K562 (cell line): Measurements from ENCODE around the gene MCC. TPM values are rescaled to one million over a fixed set of nuclear protein-coding genes. Genes with fewer than 3 reads are reported as not detected.

Experiments used
- ARID1B ChIP-seq: fragments of 450-650 bp; IDR thresholded peaks from 2 replicates; pipeline ENCODE4 v1.6.1; 2016; ENCODE audit warnings: antibody characterized with exemption, mild to moderate bottlenecking, inconsistent platforms
- CBFA2T2 ChIP-seq: fragments of 450-650 bp; conservative IDR thresholded peaks from 2 replicates; pipeline ENCODE4 v1.6.1; 2017; ENCODE audit warnings: mild to moderate bottlenecking
- CBX5 ChIP-seq: IDR thresholded peaks from 2 replicates; pipeline ENCODE4 v1.6.1; 2014; ENCODE audit warnings: low read depth, borderline replicate concordance
- CHD4 ChIP-seq: fragments of 200-600 bp; sonication (generic); IDR thresholded peaks from 3 replicates; pipeline ENCODE4 v1.6.1; 2012; ENCODE audit warnings: low read depth, mild to moderate bottlenecking, mixed read lengths, low read length, inconsistent platforms; ENCODE audit not compliant: insufficient read depth, insufficient replicate concordance, poor library complexity, severe bottlenecking
- CXXC5 ChIP-seq: fragments of 250-450 bp; sonication (Bioruptor Pico); IDR thresholded peaks from 2 replicates; pipeline ENCODE4 v1.8.0; 2022; ENCODE audit warnings: inconsistent platforms, mild to moderate bottlenecking, moderate library complexity
- FOXK1 ChIP-seq: sonication (generic); formaldehyde crosslinking; IDR thresholded peaks from 2 replicates; pipeline ENCODE4 v1.8.0; 2022; ENCODE audit warnings: missing genetic modification reagents, mild to moderate bottlenecking, borderline replicate concordance
- FOXM1 ChIP-seq, 2 experiments: fragments of 450-650 bp in 1 of 2; sonication (generic) in 1 of 2; formaldehyde crosslinking in 1 of 2; IDR thresholded peaks; 2 replicates each; pipeline versions ENCODE4 v1.6.1 to v1.9.0; 2017 to 2022; ENCODE audit warnings: low read depth in 2 of 2, mild to moderate bottlenecking in 2 of 2, missing genetic modification reagents in 1 of 2, moderate library complexity in 1 of 2
- GTF2F1 ChIP-seq: IDR thresholded peaks from 2 replicates; pipeline ENCODE4 v1.6.1; 2011; ENCODE audit warnings: low read depth, low read length, improper control_type of control experiment
- HEY1 ChIP-seq: fragments of 250-450 bp; sonication (Bioruptor Pico); IDR thresholded peaks from 2 replicates; pipeline ENCODE4 v1.5.0; 2020; ENCODE audit warnings: mild to moderate bottlenecking, moderate library complexity, borderline replicate concordance
- IFI16 ChIP-seq: fragments of 250-450 bp; sonication (Bioruptor Pico); IDR thresholded peaks from 2 replicates; pipeline ENCODE4 v2.1.2; 2022; ENCODE audit warnings: mild to moderate bottlenecking, inconsistent platforms
- KDM1A ChIP-seq, 2 experiments: fragments of 450-650 bp; IDR thresholded peaks; 2 replicates each; pipeline ENCODE4 v1.6.1; 2016; ENCODE audit warnings: mild to moderate bottlenecking in 2 of 2
- NR2F6 ChIP-seq: fragments of 450-650 bp; formaldehyde crosslinking; IDR thresholded peaks from 2 replicates; pipeline ENCODE4 v1.4.0; 2020; ENCODE audit warnings: mild to moderate bottlenecking
- PCBP2 ChIP-seq: fragments of 200-400 bp; formaldehyde crosslinking; IDR thresholded peaks from 2 replicates; pipeline ENCODE4 v1.6.1; 2018; ENCODE audit warnings: low read length, low read depth, mild to moderate bottlenecking, moderate library complexity; ENCODE audit not compliant: poor library complexity, severe bottlenecking
- SIN3A ChIP-seq, 2 experiments: fragments of 150-350 bp in 1 of 2; IDR thresholded peaks; 2 replicates each; pipeline ENCODE4 v1.6.1; 2011 to 2016; ENCODE audit warnings: borderline replicate concordance in 2 of 2, low read depth in 2 of 2, low read length in 2 of 2, mild to moderate bottlenecking in 2 of 2, moderate library complexity in 2 of 2; ENCODE audit not compliant: control insufficient read depth in 1 of 2
- SIRT6 ChIP-seq: IDR thresholded peaks from one replicate; pipeline ENCODE4 v1.6.1; 2012; ENCODE audit warnings: low read depth, mild to moderate bottlenecking, control low read depth, inconsistent platforms, low read length, moderate library complexity
- TCFL5 ChIP-seq: fragments of 250-450 bp; sonication (Bioruptor Pico); conservative IDR thresholded peaks from 2 replicates; pipeline ENCODE4 v1.6.1; 2021; ENCODE audit warnings: mild to moderate bottlenecking, moderate library complexity, matching md5 sums
- ZC3H4 ChIP-seq: sonication (generic); formaldehyde crosslinking; IDR thresholded peaks from 2 replicates; pipeline ENCODE4 v1.9.0; 2021; ENCODE audit warnings: missing genetic modification reagents, borderline replicate concordance
- ZC3H8 ChIP-seq: fragments of 450-650 bp; IDR thresholded peaks from 2 replicates; pipeline ENCODE4 v1.6.1; 2017
- ZNF311 ChIP-seq: fragments of 250-450 bp; sonication (Bioruptor Pico); IDR thresholded peaks from 2 replicates; pipeline ENCODE4 v1.4.0; 2020; ENCODE audit warnings: mild to moderate bottlenecking, moderate library complexity
- ZNF324 ChIP-seq: fragments of 250-450 bp; sonication (Bioruptor Pico); IDR thresholded peaks from 2 replicates; pipeline ENCODE4 v1.4.0; 2020; ENCODE audit warnings: mild to moderate bottlenecking
- ZNF512 ChIP-seq: IDR thresholded peaks from 2 replicates; pipeline ENCODE4 v1.6.1; 2016; ENCODE audit warnings: missing genetic modification characterization, missing compliant biosample characterization
- ZNF76 ChIP-seq: fragments of 250-450 bp; sonication (Bioruptor Pico); IDR thresholded peaks from 2 replicates; pipeline ENCODE4 v1.4.0; 2020; ENCODE audit warnings: mild to moderate bottlenecking, moderate library complexity, borderline replicate concordance
- ZNF778 ChIP-seq: fragments of 450-650 bp; formaldehyde crosslinking; IDR thresholded peaks from 2 replicates; pipeline ENCODE4 v1.4.0; 2020; ENCODE audit warnings: mild to moderate bottlenecking, moderate library complexity
- polyA plus RNA-seq, 8 experiments: library from polyadenylated mRNA; depleted of rRNA in 4 of 8; stranded (reverse) in 5 of 8; unstranded in 3 of 8; fragments of >200 nt; fragmentation: Nextera tagmentation in 2 of 8; fragmentation: Illumina TruSeq in 1 of 8; extraction: Ambion mirVana in 2 of 8; extraction: Trizol in 1 of 8; gene quantifications; 2 replicates each; pipeline versions ENCODE4 v1.2.1 to v1.2.3, GENCODE V29; 2011 to 2014; ENCODE audit warnings: inconsistent platforms in 1 of 8, missing spikeins in 1 of 8
- total RNA-seq, 7 experiments: library from RNA; depleted of rRNA in 6 of 7; stranded (reverse); fragments of >200 nt in 6 of 7; fragmentation: Illumina TruSeq in 2 of 7; extraction: Trizol in 2 of 7; gene quantifications; 2 replicates each; pipeline versions ENCODE4 v1.2.1 to v1.2.3, GENCODE V29; 2011 to 2021; ENCODE audit warnings: low replicate concordance in 1 of 7
- TF ChIP-seq, protein P1 (sequence below), 3 experiments: fragments of 200-800 bp in 1 of 3; sonication (Bioruptor generic) in 1 of 3; sonication (generic) in 1 of 3; formaldehyde crosslinking in 1 of 3; IDR thresholded peaks; 2 replicates each; pipeline versions ENCODE4 v1.6.1 to v1.8.0; 2016 to 2022; ENCODE audit warnings: mild to moderate bottlenecking in 2 of 3, missing compliant biosample characterization in 2 of 3, missing genetic modification characterization in 2 of 3, missing genetic modification reagents in 1 of 3

Gene MCC
- total and polyA plus RNA-seq, 9 of the 15 experiments (the other 6 are each of a cell fraction or from before 2014, with no cell fraction given) = 0.04 to 0.24 (median 0.06) TPM; not detected in 1

DNA sequence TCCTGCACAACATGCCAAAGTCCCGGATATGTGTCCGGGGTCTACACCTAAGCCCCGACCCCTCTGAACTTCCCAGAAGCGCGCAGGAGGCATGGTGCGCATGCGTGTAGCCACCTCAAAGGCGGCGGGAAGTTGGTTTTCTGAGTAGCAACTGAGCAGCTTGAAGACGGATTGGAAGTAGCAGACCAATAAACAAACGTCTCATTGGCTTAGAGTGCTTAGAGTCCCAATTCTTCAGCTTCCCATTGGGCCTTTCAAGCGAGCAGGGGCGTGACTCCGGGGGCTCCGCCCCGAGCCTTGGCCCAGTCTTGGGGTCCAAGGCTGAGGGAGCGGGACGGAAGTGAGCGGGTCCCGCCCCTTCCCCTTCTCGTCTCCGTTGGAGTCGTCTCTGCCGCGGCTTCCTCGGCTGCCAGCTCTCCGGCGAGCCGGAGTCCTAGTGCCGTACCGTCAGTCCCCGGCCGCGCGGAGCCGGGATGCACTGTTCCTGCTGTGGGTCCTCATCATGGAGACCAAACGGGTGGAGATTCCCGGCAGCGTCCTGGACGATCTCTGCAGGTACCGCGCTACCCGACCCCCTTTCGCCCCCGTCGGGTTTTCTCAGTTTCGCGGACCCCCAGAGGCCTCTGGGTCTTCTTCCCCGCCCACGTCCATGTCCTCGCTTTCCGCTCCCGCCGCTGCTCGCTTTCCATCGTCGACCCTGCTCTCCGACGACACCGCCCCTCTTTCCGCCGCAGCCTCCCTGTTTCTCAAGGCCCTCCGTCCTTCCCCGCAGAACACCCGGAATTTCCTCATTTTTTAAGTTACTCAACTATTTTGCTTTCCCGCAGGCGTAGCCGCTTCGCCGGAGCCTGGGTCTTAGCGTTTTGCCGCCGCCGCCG lies 511.6 kb downstream of the MCC start, which contains the start of gene DCP2 (continued):
- TF ChIP-seq ZC3H4 (CRISPR knock-in tag) (no peak), CBFA2T2 (no peak), FOXK1 (CRISPR knock-in tag) (no peak), ZC3H8 (no peak), HEY1 (CRISPR knock-in tag) (no peak), GTF2F1 (no peak), ZNF76 (CRISPR knock-in tag) (no peak), NR2F6 (CRISPR knock-in tag) (no peak), PCBP2 (no peak), ZNF324 (CRISPR knock-in tag) (no peak), TCFL5 (CRISPR knock-in tag) (no peak), KDM1A (IDR thresholded peaks at IDR 0.05) (no peak), SIN3A (IDR thresholded peaks at IDR 0.05; ENCODE audit: borderline replicate concordance in 2 of 2, control insufficient read depth in 1 of 2, low read depth in 2 of 2, low read length in 2 of 2) (peak; percentile 43 to 75; a peak in 1 of 4 replicates), CHD4 (no peak), CBX5 (no peak), ARID1B (peak; percentile 40; the same call in 1 of the 2 replicates), ZNF778 (CRISPR knock-in tag) (no peak), ZNF512 (tag) (no peak), ZNF311 (CRISPR knock-in tag) (no peak), SIRT6 (no peak), CXXC5 (CRISPR knock-in tag) (no peak; the same call in 1 of the 2 replicates), FOXM1 (IDR thresholded peaks at IDR 0.05; ENCODE audit: low read depth) (peak; percentile 88), FOXM1 (CRISPR knock-in tag; IDR thresholded peaks at IDR 0.05; ENCODE audit: low read depth) (0 out of 2 replicates have a peak, but pooled peaks have one; percentile 64), IFI16 (CRISPR knock-in tag) (no peak)
- TF ChIP-seq, protein P1, sequence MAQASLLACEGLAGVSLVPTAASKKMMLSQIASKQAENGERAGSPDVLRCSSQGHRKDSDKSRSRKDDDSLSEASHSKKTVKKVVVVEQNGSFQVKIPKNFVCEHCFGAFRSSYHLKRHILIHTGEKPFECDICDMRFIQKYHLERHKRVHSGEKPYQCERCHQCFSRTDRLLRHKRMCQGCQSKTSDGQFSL (CRISPR knock-in tag; IDR thresholded peaks at IDR 0.05) = no peak
- TF ChIP-seq, protein P1 (tag; IDR thresholded peaks at IDR 0.05) = no peak
